Fibroblast of lung (primary cell): ENCODE measurements around the gene TMEM62.

ENCODE experiments used
- CTCF ChIP-seq, 2 donors: IDR thresholded peaks in 1 of 2; conservative IDR thresholded peaks in 1 of 2; 1 replicate in 1 of 2; 2 replicates in 1 of 2; pipeline ENCODE4 v1.5.1; 2011 to 2012; ENCODE audit warnings: low read length in 2 of 2, control low read depth in 1 of 2, inconsistent platforms in 1 of 2, low read depth in 1 of 2, mild to moderate bottlenecking in 1 of 2
- EZH2 ChIP-seq: IDR thresholded peaks from 2 replicates; pipeline ENCODE4 v1.5.1; 2012; ENCODE audit warnings: low read length, control low read depth, mild to moderate bottlenecking; ENCODE audit errors: missing control alignments

- no peak for TF ChIP-seq CTCF (conservative IDR thresholded peaks at IDR 0.05 in 1 of 2, IDR thresholded peaks at IDR 0.05 in 1 of 2; ENCODE audit: low read depth in 1 of 2, low read length in 2 of 2)
- TF ChIP-seq EZH2 = no peak
These were observed 74.9 kb downstream of the TMEM62 start for GRCh38 chr15:43208052-43209002.
